GM19035 (cell line): ENCODE data around the gene U2AF2.

Experiments
- ATAC-seq: cut with Tn5 transposase; IDR thresholded peaks from one replicate; pipeline ENCODE4 v1.9.1; 2021; ENCODE audit not compliant: unreplicated experiment

Gene U2AF2

DNA sequence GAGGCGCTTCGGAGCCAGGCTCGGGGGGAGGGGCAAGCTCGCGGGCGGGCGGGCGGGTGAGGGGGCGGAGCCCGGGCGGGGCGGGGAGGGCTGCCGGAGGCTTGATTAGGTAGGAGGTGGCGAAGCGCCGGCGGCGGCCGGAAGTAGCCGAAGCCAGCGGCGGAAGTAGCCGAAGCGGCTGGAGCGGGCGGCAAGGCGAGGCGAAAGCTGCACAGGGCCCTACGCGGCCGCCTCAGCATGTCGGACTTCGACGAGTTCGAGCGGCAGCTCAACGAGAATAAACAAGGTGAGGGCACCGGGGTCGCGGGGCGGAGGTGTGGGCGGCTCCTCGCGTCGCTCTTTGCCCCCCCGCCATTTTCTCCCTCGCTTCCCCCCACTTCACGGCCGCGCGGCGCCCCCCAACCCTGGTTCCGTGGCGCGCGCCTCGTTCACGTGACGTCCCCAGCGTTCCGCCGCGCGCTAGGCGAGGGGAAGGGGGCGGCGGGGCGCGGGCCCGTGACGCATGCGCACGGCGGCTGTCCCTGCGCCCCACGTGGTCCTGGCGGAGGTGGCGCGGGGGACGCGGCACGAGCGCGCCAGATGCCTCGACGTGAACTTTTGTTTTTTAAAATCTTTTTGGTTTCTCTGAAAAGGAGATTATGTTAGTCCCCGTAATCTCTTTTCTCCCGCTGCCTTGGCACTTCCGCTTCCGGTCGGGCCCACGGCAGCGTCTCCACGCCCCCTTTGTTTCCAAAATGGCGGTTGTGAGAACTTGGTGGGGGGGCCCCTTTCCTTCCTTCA is at the start of gene U2AF2:
TSS of gene U2AF2 (plus strand) at position 168 of the 780 bp plus-strand sequence. CDS start at position 238, 70 bp downstream.
- ATAC-seq: peak; percentile 33

GRCh38 chr19:55605207-55605636 is 49.6 kb upstream of the U2AF2 start:
- ATAC-seq: peak; percentile 72

GRCh38 chr19:55605637-55606470 is 49.0 kb upstream of the U2AF2 start, which contains the start of gene ZNF865:
Gene ZNF865, plus strand, starts transcription at chr19:55605647. Its CDS starts 7,972 bp downstream, at chr19:55613619.
- ATAC-seq: peak; percentile 13

- no peak for ATAC-seq
Measured at GRCh38 chr19:55606471-55606787, 48.4 kb upstream of the U2AF2 start.

DNA sequence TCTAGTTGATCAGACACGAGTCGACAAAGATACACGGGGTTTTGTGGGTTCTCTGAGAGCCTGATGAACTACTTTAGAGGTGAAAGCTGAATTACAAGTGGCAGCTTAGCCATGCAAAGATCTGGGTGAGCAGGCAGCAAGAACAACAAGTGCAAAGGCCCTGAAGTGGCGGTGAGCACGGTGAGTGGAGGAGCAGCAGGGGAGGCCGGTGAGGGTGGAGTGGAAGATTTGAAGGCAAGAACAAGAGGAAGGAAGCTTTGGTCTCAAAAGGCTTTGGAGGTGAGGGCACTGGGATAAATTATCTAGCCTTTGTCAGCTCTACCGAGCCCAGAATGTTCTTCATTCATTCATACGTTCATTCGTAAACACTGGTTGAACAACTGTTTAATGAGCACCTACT is 48.0 kb upstream of the U2AF2 start:
- ATAC-seq: no peak

- no peak for ATAC-seq
Measured at GRCh38 chr19:55609326-55609725, 45.5 kb upstream of the U2AF2 start.

GRCh38 chr19:55611300-55611982 is 43.4 kb upstream of the U2AF2 start:
- no peak for ATAC-seq

- ATAC-seq: no peak
Measured at GRCh38 chr19:55611983-55612645, 42.7 kb upstream of the U2AF2 start.

- no peak for ATAC-seq
Measured at GRCh38 chr19:55613396-55613795, 41.4 kb upstream of the U2AF2 start.

DNA sequence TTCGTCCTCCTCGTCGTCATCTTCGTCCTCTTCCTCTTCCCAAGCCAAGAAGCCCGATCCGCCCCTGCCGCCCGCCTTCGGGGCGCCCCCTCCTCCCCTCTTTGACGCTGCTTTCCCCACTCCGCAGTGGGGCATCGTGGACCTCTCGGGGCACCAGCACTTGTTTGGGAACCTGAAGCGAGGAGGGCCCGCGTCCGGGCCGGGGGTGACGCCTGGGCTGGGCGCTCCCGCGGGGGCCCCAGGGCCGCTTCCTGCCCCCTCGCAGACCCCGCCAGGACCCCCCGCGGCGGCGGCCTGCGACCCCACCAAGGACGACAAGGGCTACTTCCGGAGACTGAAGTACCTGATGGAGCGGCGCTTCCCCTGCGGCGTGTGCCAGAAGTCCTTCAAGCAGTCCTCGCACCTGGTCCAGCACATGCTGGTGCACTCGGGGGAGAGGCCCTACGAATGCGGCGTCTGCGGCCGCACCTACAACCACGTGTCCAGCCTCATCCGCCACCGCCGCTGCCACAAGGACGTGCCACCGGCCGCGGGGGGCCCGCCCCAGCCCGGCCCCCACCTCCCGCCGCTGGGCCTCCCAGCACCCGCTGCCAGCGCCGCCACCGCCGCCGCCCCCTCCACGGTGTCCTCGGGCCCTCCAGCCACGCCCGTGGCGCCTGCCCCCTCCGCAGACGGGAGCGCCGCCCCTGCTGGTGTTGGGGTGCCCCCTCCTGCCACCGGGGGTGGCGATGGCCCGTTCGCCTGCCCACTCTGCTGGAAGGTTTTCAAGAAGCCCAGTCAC is 40.7 kb upstream of the U2AF2 start:
- no peak for ATAC-seq

GRCh38 chr19:55614711-55615542 is 39.9 kb upstream of the U2AF2 start:
- no peak for ATAC-seq

DNA sequence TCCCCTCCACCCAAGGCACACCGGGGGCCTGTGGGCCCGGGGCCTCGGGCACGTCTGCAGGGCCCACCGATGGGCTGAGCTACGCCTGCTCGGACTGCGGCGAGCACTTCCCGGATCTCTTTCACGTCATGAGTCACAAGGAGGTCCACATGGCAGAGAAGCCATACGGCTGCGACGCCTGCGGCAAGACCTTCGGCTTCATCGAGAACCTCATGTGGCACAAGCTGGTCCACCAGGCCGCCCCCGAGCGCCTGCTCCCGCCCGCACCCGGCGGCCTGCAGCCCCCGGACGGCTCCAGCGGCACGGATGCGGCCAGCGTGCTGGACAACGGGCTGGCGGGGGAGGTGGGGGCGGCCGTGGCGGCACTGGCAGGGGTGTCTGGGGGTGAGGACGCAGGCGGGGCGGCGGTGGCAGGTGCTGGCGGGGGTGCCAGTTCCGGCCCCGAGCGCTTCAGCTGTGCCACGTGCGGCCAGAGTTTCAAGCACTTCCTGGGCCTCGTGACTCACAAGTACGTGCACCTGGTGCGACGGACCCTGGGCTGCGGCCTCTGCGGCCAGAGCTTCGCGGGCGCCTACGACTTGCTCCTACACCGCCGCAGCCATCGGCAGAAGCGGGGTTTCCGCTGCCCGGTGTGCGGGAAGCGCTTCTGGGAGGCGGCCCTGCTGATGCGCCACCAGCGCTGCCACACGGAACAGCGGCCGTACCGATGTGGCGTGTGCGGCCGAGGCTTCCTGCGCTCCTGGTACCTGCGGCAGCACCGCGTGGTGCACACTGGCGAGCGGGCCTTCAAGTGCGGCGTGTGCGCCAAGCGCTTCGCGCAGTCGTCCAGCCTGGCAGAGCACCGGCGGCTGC is 39.1 kb upstream of the U2AF2 start:
- ATAC-seq: no peak

DNA sequence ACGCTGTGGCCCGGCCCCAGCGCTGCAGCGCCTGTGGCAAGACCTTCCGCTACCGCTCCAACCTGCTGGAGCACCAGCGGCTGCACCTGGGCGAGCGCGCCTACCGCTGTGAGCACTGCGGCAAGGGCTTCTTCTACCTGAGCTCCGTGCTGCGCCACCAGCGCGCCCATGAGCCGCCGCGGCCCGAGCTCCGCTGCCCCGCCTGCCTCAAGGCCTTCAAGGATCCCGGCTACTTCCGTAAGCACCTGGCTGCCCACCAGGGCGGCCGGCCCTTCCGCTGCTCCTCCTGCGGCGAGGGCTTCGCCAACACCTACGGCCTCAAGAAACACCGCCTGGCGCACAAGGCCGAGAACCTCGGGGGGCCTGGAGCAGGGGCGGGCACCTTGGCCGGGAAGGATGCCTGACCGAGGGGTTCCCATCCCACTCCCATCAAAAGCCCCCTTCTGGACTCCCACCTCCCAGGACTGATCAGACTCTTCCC is 38.4 kb upstream of the U2AF2 start:
- ATAC-seq: no peak

DNA sequence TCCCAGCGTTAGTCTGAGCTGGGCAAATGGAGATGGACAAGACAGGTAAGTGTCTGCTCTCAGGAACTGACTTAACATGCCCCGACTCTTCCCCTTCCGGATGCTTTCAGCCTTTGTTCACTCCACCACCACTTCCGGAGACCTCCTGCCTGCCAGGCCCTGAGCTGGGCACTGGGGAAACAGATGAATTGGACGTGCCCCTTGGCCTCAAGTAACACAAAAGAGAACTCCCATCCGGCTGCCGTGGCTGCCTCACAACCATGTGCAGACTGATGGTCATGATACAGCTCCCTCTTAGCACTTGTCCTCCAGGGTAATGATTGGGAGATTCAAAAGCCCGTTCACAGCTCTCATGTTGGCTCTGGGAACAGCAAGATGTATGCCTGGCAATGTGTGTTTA is 37.4 kb upstream of the U2AF2 start:
- no peak for ATAC-seq

DNA sequence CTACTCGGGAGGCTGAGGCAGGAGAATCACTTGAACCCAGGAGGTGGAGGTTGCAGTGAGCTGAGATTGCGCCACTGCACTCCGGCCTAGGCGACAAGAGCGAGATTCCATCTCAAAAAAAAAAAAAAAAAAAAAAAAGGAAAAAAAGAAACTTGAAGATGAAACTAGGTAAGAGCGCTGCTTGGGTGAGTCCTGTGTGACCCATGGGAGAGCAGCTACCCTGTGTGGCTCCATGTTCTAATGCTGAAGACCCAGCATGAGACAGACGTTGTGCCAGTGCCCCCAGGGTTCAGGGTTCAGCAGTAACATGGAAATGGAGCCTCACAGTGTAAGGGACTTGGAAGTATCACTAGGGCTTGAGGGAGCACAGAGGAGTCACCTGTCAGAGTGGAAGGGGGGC is 36.4 kb upstream of the U2AF2 start:
- ATAC-seq: no peak

DNA sequence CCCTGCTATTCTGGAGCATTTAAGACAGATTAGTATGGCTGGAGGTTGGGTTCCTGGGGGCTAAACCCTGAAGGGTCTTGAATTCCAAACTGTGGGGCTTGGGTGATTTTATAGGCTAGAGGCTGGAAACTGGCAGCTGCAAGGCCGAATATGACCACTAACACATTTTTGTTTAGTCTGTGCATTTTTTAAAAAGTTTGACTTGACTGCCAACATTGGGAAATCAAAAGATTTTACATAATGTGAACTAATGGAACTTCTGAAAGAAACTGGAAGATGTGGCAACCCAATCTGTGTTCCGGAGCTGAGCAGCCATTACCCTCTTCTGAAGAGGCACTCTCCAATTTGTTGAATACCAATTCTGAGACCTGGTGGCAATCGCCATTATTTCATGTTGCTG is 35.5 kb upstream of the U2AF2 start:
- no peak for ATAC-seq

DNA sequence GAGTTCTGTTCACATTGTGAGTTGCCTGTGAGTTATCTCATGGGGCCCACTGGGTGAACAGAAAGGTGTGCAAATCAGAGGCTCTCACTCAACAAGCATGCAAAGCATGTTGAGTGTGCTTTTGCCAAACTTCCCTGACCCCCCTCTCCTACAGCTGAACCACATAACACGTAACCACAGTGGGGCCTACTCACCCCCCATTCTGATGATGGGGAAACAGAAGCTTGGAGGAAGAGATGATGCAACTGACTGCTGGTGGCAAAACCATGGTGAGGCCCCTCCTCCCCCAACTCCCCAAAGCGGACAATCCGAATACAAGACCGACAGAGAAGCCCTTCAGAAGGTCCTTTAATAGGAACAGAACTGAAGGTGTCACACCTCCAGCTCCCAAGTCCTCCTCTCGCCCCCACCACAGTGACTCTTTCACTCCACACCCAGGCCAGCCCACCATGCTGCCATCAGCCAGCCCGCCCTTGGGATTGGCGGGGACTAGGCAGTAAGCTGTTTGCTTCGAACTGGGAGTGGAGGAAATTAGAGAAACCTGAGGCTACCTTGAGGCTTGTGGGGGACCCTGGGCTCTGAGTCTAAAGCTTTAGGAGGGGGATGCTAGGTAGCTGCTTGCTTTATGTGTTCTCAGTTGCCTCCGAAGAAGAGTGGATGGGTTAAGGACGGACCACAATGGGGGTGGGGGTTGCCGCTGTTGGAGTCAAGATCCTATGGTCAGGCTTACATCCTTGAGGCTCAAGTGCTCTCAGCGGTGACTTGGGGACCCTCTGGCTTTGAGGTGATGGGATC is 34.2 kb upstream of the U2AF2 start:
- ATAC-seq: no peak
